Gastroesophageal sphincter (tissue), 4 donors: Measurements from ENCODE around the gene APMAP. TPM values are rescaled to one million over a fixed set of nuclear protein-coding genes. Genes with fewer than 3 reads are reported as not detected.

Source experiments
- ATAC-seq: fragments of 150-250 bp; one replicate; pipeline ENCODE4 v1.9.1; 2016; ENCODE audit warnings: mild to moderate bottlenecking, moderate library complexity
- H3K27ac ChIP-seq, 4 donors: fragments of 200-600 bp; sonication (generic) in 3 of 4; 1 replicate in 3 of 4; 2 replicates in 1 of 4; pipeline ENCODE4 v1.5.1; 2016 to 2019
- H3K27me3 ChIP-seq: fragments of 200-600 bp; sonication (generic); one replicate; pipeline ENCODE4 v1.5.1; 2019
- H3K36me3 ChIP-seq, 2 donors: fragments of 200-600 bp; sonication (generic); one replicate each; pipeline ENCODE4 v1.5.1; 2019; ENCODE audit warnings: control low read depth in 1 of 2
- H3K4me1 ChIP-seq, 3 donors: fragments of 200-600 bp; sonication (generic); 1 replicate in 2 of 3; 2 replicates in 1 of 3; pipeline ENCODE4 v1.5.1; 2016 to 2019; ENCODE audit warnings: control low read depth in 2 of 3
- H3K4me3 ChIP-seq, 2 donors: fragments of 200-600 bp; sonication (generic); one replicate each; pipeline ENCODE4 v1.5.1; 2019; ENCODE audit warnings: mild to moderate bottlenecking in 1 of 2, moderate library complexity in 1 of 2
- H3K9me3 ChIP-seq, 3 donors: fragments of 200-600 bp; sonication (generic); one replicate each; pipeline ENCODE4 v1.5.1; 2017 to 2019; ENCODE audit warnings: control low read depth in 2 of 3
- EP300 ChIP-seq: sonication (generic); formaldehyde crosslinking; IDR thresholded peaks from one replicate; pipeline ENCODE4 v1.6.1; 2017; ENCODE audit warnings: antibody characterized with exemption, mild to moderate bottlenecking
- POLR2A ChIP-seq, 2 donors: fragments of 450-650 bp; IDR thresholded peaks; one replicate each; pipeline ENCODE4 v1.6.1; 2017; ENCODE audit warnings: antibody characterized with exemption in 2 of 2, mild to moderate bottlenecking in 2 of 2, moderate library complexity in 1 of 2
- POLR2AphosphoS5 ChIP-seq: sonication (generic); formaldehyde crosslinking; IDR thresholded peaks from one replicate; pipeline ENCODE4 v1.6.1; 2017; ENCODE audit warnings: antibody characterized with exemption
- WGBS, 2 donors: methylation state at CpG; one replicate each; pipeline ENCODE4 v1.1.5; 2018; ENCODE audit warnings: low coverage in 1 of 2; 5-methylcytosine and 5-hydroxymethylcytosine counted together
- total RNA-seq, 4 donors: library from RNA; depleted of rRNA; stranded (reverse); fragments of >200 nt; gene quantifications; one replicate each; pipeline ENCODE4 v1.1.0, GENCODE V29; 2016
- TF ChIP-seq, protein P1 (sequence below), 4 experiments: fragments of 200-600 bp in 2 of 4; fragments of 450-650 bp in 2 of 4; sonication (generic) in 1 of 4; IDR thresholded peaks; one replicate each; pipeline ENCODE4 v1.5.1; 2017 to 2019; ENCODE audit warnings: antibody characterized with exemption in 4 of 4, mild to moderate bottlenecking in 2 of 4, moderate library complexity in 2 of 4

APMAP gene
- total RNA-seq, 4 donors from 2014 or later, result 24.3 to 46.8 (median 35.9) TPM

DNA sequence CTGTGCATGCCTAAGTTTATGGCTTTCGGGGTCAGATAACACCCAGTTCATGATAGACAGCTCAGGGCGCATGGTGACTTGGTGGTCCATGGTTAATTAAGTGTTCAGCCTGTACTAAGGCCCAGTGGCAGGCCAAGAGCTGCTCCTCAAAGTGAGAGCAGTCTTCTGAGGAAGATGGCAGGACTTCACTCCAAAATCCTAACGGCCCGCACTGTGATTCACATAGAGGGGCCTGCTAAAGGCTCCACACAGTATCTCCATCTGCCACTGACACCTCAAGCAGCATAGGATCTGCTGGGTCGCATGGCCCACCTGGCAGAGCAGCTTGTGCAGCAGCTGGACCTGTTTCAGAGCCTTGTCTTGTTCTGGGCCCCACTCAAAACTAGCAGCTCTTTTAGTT lies 54.1 kb downstream of the APMAP start:
- no CpG with 5 or more reads among the region's 5 CpGs for WGBS, 2 donors
- H3K27me3 ChIP-seq, result no peaks in the 10 kb centered on the region
- ATAC-seq, result no peak
- peaks cover 0 to 32% (median 0%) of the 10 kb centered on the region in 3 donors for H3K9me3 ChIP-seq
- no peak overlapping the region for H3K27ac ChIP-seq
- no peaks in the 10 kb centered on the region for H3K4me1 ChIP-seq
- no peaks in the 10 kb centered on the region for H3K36me3 ChIP-seq
- no peak overlapping the region for H3K4me3 ChIP-seq
- TF ChIP-seq EP300 (no peak), POLR2A (IDR thresholded peaks at IDR 0.05) (no peak), POLR2AphosphoS5 (no peak)
- TF ChIP-seq, protein P1, sequence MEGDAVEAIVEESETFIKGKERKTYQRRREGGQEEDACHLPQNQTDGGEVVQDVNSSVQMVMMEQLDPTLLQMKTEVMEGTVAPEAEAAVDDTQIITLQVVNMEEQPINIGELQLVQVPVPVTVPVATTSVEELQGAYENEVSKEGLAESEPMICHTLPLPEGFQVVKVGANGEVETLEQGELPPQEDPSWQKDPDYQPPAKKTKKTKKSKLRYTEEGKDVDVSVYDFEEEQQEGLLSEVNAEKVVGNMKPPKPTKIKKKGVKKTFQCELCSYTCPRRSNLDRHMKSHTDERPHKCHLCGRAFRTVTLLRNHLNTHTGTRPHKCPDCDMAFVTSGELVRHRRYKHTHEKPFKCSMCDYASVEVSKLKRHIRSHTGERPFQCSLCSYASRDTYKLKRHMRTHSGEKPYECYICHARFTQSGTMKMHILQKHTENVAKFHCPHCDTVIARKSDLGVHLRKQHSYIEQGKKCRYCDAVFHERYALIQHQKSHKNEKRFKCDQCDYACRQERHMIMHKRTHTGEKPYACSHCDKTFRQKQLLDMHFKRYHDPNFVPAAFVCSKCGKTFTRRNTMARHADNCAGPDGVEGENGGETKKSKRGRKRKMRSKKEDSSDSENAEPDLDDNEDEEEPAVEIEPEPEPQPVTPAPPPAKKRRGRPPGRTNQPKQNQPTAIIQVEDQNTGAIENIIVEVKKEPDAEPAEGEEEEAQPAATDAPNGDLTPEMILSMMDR (IDR thresholded peaks at IDR 0.05), result no peak

DNA sequence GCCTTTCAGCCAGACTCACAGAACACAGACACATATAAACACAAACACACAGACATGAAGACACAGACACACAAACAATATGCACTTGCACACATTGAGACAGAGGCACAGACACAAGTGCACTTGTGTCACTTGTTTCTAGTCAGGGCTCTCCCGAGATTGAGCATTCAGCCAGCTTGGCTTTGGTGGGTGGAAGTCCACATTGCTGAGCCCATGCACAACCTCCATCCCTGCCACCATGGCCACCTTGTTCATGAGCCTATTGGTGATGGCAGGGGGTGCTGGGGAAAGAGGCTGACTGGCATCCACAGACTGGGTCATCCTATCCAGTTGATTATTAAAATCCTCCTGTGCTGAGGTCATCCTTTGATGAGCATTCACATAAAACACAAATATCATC lies 55.0 kb downstream of the APMAP start:
- H3K27me3 ChIP-seq, result no peaks in the 10 kb centered on the region
- WGBS, 2 donors, result 83 to 86% methylated on average over 1 of the region's 1 CpG
- H3K27ac ChIP-seq, result no peak overlapping the region
- H3K9me3 ChIP-seq, result peaks cover 0 to 31% (median 0%) of the 10 kb centered on the region in 3 donors
- no peaks in the 10 kb centered on the region for H3K36me3 ChIP-seq
- no peak for ATAC-seq
- H3K4me3 ChIP-seq, result no peak overlapping the region
- TF ChIP-seq EP300 (no peak), POLR2AphosphoS5 (no peak), POLR2A (IDR thresholded peaks at IDR 0.05) (no peak)
- TF ChIP-seq, protein P1 (IDR thresholded peaks at IDR 0.05), result no peak
- no peaks in the 10 kb centered on the region for H3K4me1 ChIP-seq

DNA sequence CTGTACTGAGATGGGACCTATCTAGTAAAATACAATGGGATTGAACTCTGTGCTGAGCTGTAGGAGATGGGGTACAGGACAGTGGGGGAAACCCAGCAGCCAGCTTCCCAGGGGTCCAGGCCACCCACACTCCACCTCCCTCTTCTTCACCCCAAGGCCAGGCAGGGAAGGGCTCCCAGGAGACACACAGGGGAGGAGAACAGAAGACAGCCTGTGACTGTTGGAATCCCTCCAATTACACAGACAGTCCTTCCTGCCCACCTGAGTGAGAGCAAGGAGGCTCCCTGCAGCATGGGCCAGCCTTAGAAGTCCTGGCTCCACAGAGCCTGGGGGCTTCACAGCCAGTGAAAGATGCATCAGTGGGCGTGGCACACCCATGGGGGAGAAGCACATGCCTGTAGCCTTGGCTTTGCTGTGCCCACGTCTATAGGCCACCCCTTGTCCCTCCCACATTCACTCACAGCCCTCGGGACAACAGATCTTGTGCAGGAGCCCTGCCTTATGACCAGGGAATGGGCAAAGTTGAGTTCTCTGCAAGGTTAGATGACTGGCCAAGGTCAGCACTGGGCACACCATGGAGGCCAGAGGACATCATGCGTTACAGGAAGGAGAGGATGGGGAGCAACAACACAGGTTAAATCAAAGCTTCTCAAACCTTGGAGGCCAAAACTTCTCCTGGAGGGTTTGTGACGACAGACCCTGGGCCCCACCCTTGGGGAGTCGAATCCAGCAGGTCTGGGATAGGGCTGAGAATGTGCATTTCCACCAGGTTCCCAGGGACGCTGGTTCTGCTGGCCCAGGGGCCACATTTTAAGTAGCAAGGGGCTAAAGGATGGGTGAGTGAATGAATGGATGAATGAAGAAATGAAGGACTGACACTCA lies 55.8 kb downstream of the APMAP start:
- H3K36me3 ChIP-seq, result no peaks in the 10 kb centered on the region
- 80% methylated on average over 1 of the region's 7 CpGs; no CpG with 5 or more reads in 1 of the 2 donors for WGBS, 2 donors
- no peak overlapping the region for H3K27ac ChIP-seq
- H3K9me3 ChIP-seq, result peaks cover 0 to 22% (median 0%) of the 10 kb centered on the region in 3 donors
- ATAC-seq, result no peak
- no peaks in the 10 kb centered on the region for H3K4me1 ChIP-seq
- H3K4me3 ChIP-seq, result no peak overlapping the region
- TF ChIP-seq EP300, result no peak
- no peak for TF ChIP-seq POLR2AphosphoS5
- no peak for TF ChIP-seq POLR2A (IDR thresholded peaks at IDR 0.05)
- TF ChIP-seq, protein P1 (IDR thresholded peaks at IDR 0.05), result no peak
- H3K27me3 ChIP-seq, result no peaks in the 10 kb centered on the region

DNA sequence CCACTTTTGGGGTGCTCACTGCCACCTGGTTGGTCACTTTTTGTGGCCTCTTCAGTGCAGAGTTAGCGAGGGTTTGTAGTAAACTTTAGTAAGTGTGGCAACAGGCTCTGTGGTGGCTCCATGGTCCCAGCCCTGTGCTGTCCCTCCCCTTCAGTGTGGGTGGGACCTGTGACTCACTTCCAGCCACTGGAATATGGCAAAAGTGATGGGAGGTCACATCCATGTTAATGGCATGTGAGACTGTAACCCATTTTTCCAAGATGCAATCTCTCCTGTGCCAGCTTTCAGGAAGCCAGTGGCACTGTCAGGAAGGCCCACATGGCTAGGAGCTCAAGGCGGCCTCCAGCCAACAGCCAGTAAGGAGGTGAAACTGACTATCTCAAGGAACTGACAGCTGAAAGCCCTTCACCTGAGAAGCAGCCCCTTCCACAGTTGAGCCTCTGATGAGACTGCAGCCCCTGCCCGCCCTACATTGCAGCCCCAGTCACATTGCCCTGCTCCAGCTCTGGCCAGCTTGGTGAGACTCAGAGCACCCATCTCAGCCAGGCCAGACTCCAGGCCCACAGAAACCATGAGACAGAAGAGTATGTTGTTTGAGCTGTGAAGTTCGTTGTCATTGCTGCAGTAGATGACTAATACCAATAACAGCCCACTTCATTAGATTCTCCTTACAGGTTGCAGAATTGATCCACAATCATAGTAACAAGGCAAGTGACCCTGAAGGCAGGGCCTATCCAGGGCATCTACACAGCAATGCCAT lies 56.6 kb downstream of the APMAP start:
- TF ChIP-seq EP300, result no peak
- TF ChIP-seq, protein P1 (IDR thresholded peaks at IDR 0.05), result no peak
- TF ChIP-seq POLR2AphosphoS5, result no peak
- no peak for TF ChIP-seq POLR2A (IDR thresholded peaks at IDR 0.05)
- peaks cover 0 to 17% (median 0%) of the 10 kb centered on the region in 3 donors for H3K9me3 ChIP-seq
- no peaks in the 10 kb centered on the region for H3K4me1 ChIP-seq
- WGBS, 2 donors, result 70 to 100% methylated on average over 1 to 2 of the region's 4 CpGs
- H3K27ac ChIP-seq, result no peak overlapping the region
- no peaks in the 10 kb centered on the region for H3K27me3 ChIP-seq
- ATAC-seq, result no peak
- H3K4me3 ChIP-seq, result no peak overlapping the region
- H3K36me3 ChIP-seq, result no peaks in the 10 kb centered on the region
